GM18873 (cell line): ENCODE data around the gene PRMT3.
"Not testable (repeated sequence)": the region's sequence is repeated elsewhere in the genome, so short reads cannot be mapped to it uniquely, and the experiment has no call there.

Experiments used
- ATAC-seq: cut with Tn5 transposase; IDR thresholded peaks from one replicate; pipeline ENCODE4 v1.9.1; 2021; ENCODE audit warnings: mild to moderate bottlenecking, moderate library complexity, moderate number of reproducible peaks; ENCODE audit not compliant: unreplicated experiment, low FRiP score

Gene PRMT3

DNA sequence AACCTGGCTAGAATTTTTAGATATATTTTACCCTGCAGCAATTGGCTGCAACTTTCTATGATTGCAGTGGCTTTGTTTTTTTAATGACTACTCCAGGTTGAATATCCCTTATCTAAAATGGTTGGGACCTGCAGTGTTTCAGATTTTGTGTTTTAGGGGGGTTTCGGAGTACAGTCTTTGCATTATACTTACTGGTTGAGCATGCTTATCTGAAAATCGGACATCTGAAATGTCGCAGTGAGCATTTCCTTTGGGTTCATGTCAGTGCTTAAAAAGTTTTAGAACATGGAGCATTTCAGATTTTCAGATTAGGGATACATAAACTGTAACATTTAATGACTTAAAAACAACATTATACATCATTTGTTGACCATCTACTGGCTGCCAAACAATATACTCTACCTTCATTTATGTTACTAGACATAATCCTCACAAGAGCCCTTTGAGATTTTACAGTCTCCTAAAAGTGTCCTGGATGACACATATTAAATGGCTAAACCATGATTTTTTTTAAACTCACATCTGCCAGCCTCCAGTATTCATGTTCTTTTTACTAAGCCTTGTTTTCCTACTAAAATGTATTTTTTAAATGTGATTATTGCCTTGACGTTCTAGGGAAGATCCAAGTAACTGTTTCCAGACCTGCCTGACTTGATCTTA is 66.3 kb downstream of the PRMT3 start:
- no peak for ATAC-seq

DNA sequence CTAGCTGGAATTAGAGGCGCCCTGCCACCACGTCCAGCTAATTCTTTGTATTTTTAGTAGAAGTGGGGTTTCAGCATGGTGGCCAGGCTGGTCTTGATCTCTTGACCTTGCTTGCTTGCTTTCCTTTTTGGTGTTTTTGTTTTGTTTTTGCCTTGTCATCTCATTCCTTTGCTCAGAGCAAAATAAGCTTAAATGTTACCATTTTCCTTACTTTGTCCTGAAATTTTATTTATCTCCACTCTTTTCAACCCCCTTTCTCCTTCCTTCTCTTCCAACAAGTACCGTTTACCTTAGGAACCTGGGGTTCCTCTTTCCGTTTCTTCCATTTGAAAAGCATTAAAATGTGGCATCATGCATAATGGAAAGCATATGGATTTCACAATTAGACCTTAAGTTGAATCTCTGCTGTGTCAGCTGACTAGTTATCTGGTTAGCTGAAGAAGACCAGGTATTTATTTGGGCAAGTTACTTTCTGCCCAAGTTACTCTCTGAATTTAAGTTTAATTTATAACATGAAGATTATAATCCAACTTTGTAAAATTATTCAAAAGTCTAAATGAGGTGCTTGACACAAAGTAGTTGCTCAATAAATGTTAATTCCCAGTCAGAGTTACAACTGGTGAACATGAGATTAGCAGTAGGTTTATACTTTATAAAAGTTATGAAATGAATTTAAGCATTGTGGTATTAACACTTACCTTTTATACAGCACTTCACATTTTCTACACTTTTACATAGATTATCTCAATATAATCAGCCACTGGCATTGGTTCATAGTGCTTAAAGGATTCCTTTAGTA is 69.7 kb downstream of the PRMT3 start:
- ATAC-seq: no peak

GRCh38 chr11:20457934-20458680 is 70.6 kb downstream of the PRMT3 start:
- no peak for ATAC-seq

- ATAC-seq: no peak
These were observed 71.6 kb downstream of the PRMT3 start for GRCh38 chr11:20458905-20459632.

GRCh38 chr11:20459865-20460264 is 72.3 kb downstream of the PRMT3 start:
- no peak for ATAC-seq

- ATAC-seq: no peak
These were observed 77.0 kb downstream of the PRMT3 start for GRCh38 chr11:20464518-20464917.

GRCh38 chr11:20467487-20468185 is 80.1 kb downstream of the PRMT3 start:
- ATAC-seq: no peak

GRCh38 chr11:20470348-20470747 is 82.8 kb downstream of the PRMT3 start:
- no peak for ATAC-seq

DNA sequence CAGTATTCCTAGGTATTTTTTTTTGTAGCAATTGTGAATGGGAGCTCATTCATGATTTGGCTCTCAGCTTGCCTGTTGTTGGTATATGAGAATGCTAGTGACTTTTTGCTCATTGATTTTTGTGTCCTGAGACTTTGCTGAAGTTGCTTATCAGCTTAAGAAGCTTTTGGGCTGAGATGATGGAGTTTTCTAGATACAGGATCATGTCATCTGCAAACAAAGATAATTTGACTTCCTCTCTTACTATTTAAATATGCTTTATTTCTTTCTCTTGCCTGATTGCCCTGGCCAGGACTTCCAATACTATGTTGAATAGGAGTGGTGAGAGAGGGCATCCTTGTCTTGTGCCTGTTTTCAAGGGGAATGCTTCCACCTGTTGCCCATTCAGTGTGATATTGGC is 84.4 kb downstream of the PRMT3 start:
- not testable (repeated sequence) for ATAC-seq

GRCh38 chr11:20474176-20474881 is 86.8 kb downstream of the PRMT3 start:
- no peak for ATAC-seq

- no peak for ATAC-seq
These were observed 87.5 kb downstream of the PRMT3 start for GRCh38 chr11:20474882-20475517.

GRCh38 chr11:20477418-20478090 is 90.0 kb downstream of the PRMT3 start:
- no peak for ATAC-seq

GRCh38 chr11:20479513-20479912 is 92.0 kb downstream of the PRMT3 start:
- no peak for ATAC-seq

DNA sequence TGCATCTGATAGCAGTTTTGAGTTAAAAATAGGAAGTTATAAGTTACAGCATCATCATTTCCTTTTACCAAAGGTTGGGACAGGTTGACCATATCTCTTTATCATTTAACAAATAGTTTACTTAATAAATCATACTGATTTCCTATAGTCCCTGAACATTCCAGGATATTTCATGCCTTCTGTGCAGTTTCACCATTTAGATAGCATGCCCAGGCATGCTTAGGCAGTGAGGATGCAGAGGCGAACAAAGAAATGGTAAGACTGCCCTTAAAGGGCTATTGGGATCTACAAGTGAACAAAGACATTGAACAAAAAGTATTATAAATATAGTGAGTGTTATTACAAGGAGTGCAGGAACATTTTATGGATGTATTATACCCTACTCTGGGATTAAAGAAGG is 96.4 kb downstream of the PRMT3 start:
- ATAC-seq: no peak

DNA sequence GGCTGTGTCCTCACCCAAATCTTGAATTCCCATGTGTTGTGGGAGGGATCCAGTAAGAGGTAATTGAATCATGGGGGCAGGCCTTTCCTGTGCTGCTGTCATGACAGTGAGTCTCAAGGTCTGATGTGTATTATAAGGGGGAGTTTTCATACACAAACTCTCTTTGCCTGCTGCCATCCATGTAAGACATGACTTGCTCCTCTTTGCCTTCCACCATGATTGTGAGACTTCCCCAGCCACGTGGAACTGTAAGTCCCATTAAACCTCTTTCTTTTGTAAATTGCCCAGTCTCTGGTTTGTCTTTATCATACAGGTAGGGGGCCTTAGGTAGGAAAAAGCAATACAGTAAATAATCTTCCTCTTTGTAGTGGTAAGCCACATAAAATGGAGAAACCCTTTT is 96.9 kb downstream of the PRMT3 start:
- ATAC-seq: not testable (repeated sequence)

- no peak for ATAC-seq
These were observed 100.8 kb downstream of the PRMT3 start for GRCh38 chr11:20488352-20488751.

DNA sequence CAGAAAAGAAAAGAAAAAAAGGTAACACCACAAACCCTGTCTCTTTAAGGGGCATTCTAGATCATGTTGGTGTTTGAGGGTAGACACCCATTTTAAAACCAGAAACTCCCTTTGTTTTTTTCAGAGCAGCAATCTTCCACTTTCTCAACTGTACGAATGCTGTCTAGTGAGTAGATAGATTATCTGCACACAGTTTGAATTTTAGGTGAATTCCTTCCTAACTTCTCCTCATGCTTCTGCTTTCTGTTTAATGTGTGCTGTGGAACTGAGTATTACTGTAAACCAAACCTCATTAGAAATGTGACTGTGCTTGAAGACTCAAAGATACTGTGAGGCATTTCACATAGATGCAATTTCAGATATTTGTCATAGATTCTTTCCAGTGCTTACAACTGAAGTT is 102.4 kb downstream of the PRMT3 start:
- peak; percentile 89 for ATAC-seq

GRCh38 chr11:20493340-20493739 is 105.8 kb downstream of the PRMT3 start:
- ATAC-seq: no peak
